HCT116 (cell line): ENCODE data around the gene RRM1. TPM values are rescaled to one million over a fixed set of nuclear protein-coding genes. Genes with fewer than 3 reads are reported as not detected.

Source experiments
- ATAC-seq: fragments of 200-7000 bp; cut with Tn5 transposase; 2 replicates; pipeline ENCODE4 v1.9.1; 2020; ENCODE audit warnings: mild to moderate bottlenecking, moderate library complexity
- BruUV-seq: library from RNA; stranded (reverse); fragments of 400-500 nt; replicated peaks from 2 replicates; lab custom pipeline; 2021; lab: Mats Ljungman, UMichigan
- CTCF ChIA-PET: fragments of 300-600 bp; sonication (Branson Sonifier 250); formaldehyde crosslinking; loops from one replicate; lab custom pipeline; 2021; ENCODE audit warnings: antibody characterized with exemption; lab: Charles Lee
- POLR2A ChIA-PET: fragments of 300-600, 350-600 bp; sonication (Branson Sonifier 250); formaldehyde crosslinking; loops from one replicate; lab custom pipeline; 2021; ENCODE audit warnings: antibody characterized with exemption; lab: Charles Lee
- RAD21 ChIA-PET, 2 experiments: fragments of 300-600 bp; sonication (Branson Sonifier 250); formaldehyde crosslinking; loops; one replicate each; lab custom pipeline; 2023; ENCODE audit warnings: low total read pairs in 2 of 2; ENCODE audit not compliant: uncharacterized antibody in 2 of 2, unreplicated experiment in 2 of 2, low non-redundant PET in 1 of 2; lab: Charles Lee
- DNase-seq: peaks from one replicate; pipeline ENCODE4 v3.0.0-alpha.2; 2010; ENCODE audit warnings: low read depth, low spot score
- H2AFZ ChIP-seq: fragments of 200-600 bp; shearing (Covaris generic), sonication (generic); 2 replicates; pipeline ENCODE4 v1.6.1; 2017; ENCODE audit warnings: low read depth, mixed run types, mixed read lengths, antibody characterized with exemption, low read length; ENCODE audit not compliant: poor library complexity, severe bottlenecking
- H3K27ac ChIP-seq: 2 replicates; pipeline ENCODE4 v1.5.1; 2012; ENCODE audit warnings: low read depth, low read length
- H3K27me3 ChIP-seq: fragments of 200-600 bp; sonication (generic); 2 replicates; pipeline ENCODE4 v1.6.1; 2016; ENCODE audit warnings: mixed run types, low read length, mixed read lengths; ENCODE audit not compliant: insufficient read depth
- H3K36me3 ChIP-seq, 2 experiments: fragments of 200-500 bp in 1 of 2; fragments of 200-600 bp in 1 of 2; sonication (Bioruptor generic) in 1 of 2; sonication (generic) in 1 of 2; 2 replicates each; pipeline versions ENCODE4 v1.5.1 to v1.6.1; 2014 to 2016; ENCODE audit warnings: low read length in 2 of 2, inconsistent platforms in 1 of 2, mixed read lengths in 1 of 2, mixed run types in 1 of 2; ENCODE audit not compliant: insufficient read depth in 2 of 2, control insufficient read depth in 1 of 2
- H3K4me1 ChIP-seq, 2 experiments: fragments of 200-600 bp in 1 of 2; sonication (generic) in 1 of 2; 2 replicates each; pipeline versions ENCODE4 v1.5.1 to v1.6.1; 2012 to 2017; ENCODE audit warnings: low read length in 2 of 2, inconsistent platforms in 1 of 2, mild to moderate bottlenecking in 1 of 2, mixed read lengths in 1 of 2, mixed run types in 1 of 2, moderate library complexity in 1 of 2; ENCODE audit not compliant: insufficient read depth in 2 of 2, control insufficient read depth in 1 of 2
- H3K4me2 ChIP-seq: fragments of 200-600 bp; sonication (generic); 2 replicates; pipeline ENCODE4 v1.6.1; 2017; ENCODE audit warnings: mixed run types, low read length, mixed read lengths
- H3K4me3 ChIP-seq, 2 experiments: fragments of 200-600 bp in 1 of 2; sonication (generic) in 1 of 2; replicated peaks in 1 of 2; 2 replicates each; pipeline ENCODE4 v1.5.1; 2011 to 2016; ENCODE audit warnings: low read length in 2 of 2, control low read depth in 1 of 2, low read depth in 1 of 2, mild to moderate bottlenecking in 1 of 2, mixed read lengths in 1 of 2, mixed run types in 1 of 2
- H3K79me2 ChIP-seq: fragments of 200-600 bp; sonication (generic); 2 replicates; pipeline ENCODE4 v1.6.1; 2017; ENCODE audit warnings: mild to moderate bottlenecking, mixed run types, low read length, moderate library complexity, mixed read lengths; ENCODE audit not compliant: insufficient read depth
- H3K9ac ChIP-seq: fragments of 200-600 bp; sonication (generic); 2 replicates; pipeline ENCODE4 v1.6.1; 2016; ENCODE audit warnings: low read length, mixed read lengths
- H3K9me2 ChIP-seq: fragments of 200-600 bp; sonication (generic), shearing (Covaris generic); 2 replicates; pipeline ENCODE4 v1.6.1; 2017; ENCODE audit warnings: mixed run types, mild to moderate bottlenecking, moderate library complexity; ENCODE audit not compliant: insufficient read depth
- H3K9me3 ChIP-seq, 2 experiments: fragments of 200-500 bp in 1 of 2; fragments of 200-600 bp in 1 of 2; sonication (Bioruptor generic) in 1 of 2; sonication (generic) in 1 of 2; 2 replicates each; pipeline ENCODE4 v1.6.1; 2014 to 2017; ENCODE audit warnings: low read length in 2 of 2, mixed read lengths in 2 of 2, inconsistent platforms in 1 of 2, low read depth in 1 of 2, mild to moderate bottlenecking in 1 of 2, mixed run types in 1 of 2, moderate library complexity in 1 of 2; ENCODE audit not compliant: control insufficient read depth in 1 of 2, insufficient read depth in 1 of 2
- H4K20me1 ChIP-seq: fragments of 200-600 bp; sonication (generic), shearing (Covaris generic); 2 replicates; pipeline ENCODE4 v1.6.1; 2017; ENCODE audit warnings: mixed run types, mild to moderate bottlenecking, moderate library complexity; ENCODE audit not compliant: insufficient read depth
- CBX3 ChIP-seq: IDR thresholded peaks from 2 replicates; pipeline ENCODE4 v1.6.1; 2012; ENCODE audit warnings: low read depth
- CEBPB ChIP-seq: IDR thresholded peaks from 2 replicates; pipeline ENCODE4 v1.6.1; 2012; ENCODE audit warnings: low read depth
- CTCF ChIP-seq, 3 experiments: fragments of 200-600 bp in 1 of 3; sonication (generic) in 1 of 3; IDR thresholded peaks in 2 of 3; conservative IDR thresholded peaks in 1 of 3; 2 replicates each; pipeline ENCODE4 v1.5.1; 2012 to 2017; ENCODE audit warnings: low read depth in 2 of 3, low read length in 2 of 3, antibody characterized with exemption in 1 of 3, borderline replicate concordance in 1 of 3, control low read depth in 1 of 3, mild to moderate bottlenecking in 1 of 3, mixed read lengths in 1 of 3, mixed run types in 1 of 3, moderate library complexity in 1 of 3; ENCODE audit not compliant: insufficient read depth in 1 of 3
- EGR1 ChIP-seq: IDR thresholded peaks from 2 replicates; pipeline ENCODE4 v1.6.1; 2012; ENCODE audit warnings: low read depth
- ELF1 ChIP-seq: IDR thresholded peaks from 2 replicates; pipeline ENCODE4 v1.6.1; 2012; ENCODE audit warnings: low read depth, borderline replicate concordance
- EZH2phosphoT487 ChIP-seq: fragments of 200-600 bp; IDR thresholded peaks from 2 replicates; pipeline ENCODE4 v1.6.1; 2018; ENCODE audit warnings: antibody characterized with exemption, borderline replicate concordance
- FOSL1 ChIP-seq: IDR thresholded peaks from 2 replicates; pipeline ENCODE4 v1.6.1; 2012; ENCODE audit warnings: low read depth
- POLR2A ChIP-seq: IDR thresholded peaks from 2 replicates; pipeline ENCODE4 v1.7.0; 2011; ENCODE audit warnings: borderline replicate concordance; ENCODE audit not compliant: insufficient read depth, insufficient read length; ENCODE audit errors: extremely low read depth
- POLR2AphosphoS5 ChIP-seq: IDR thresholded peaks from 2 replicates; pipeline ENCODE4 v1.6.1; 2011; ENCODE audit warnings: mild to moderate bottlenecking, low read depth, low read length, moderate library complexity
- RAD21 ChIP-seq: IDR thresholded peaks from 2 replicates; pipeline ENCODE4 v1.6.1; 2012; ENCODE audit warnings: low read depth, mild to moderate bottlenecking
- SIN3A ChIP-seq: IDR thresholded peaks from 2 replicates; pipeline ENCODE4 v1.6.1; 2012; ENCODE audit warnings: low read depth
- SP1 ChIP-seq: IDR thresholded peaks from 2 replicates; pipeline ENCODE4 v1.6.1; 2012; ENCODE audit warnings: low read depth
- SRF ChIP-seq: IDR thresholded peaks from 2 replicates; pipeline ENCODE4 v1.6.1; 2012; ENCODE audit warnings: low read depth
- TCF7L2 ChIP-seq: IDR thresholded peaks from 2 replicates; pipeline ENCODE4 v1.7.0; 2011; ENCODE audit warnings: borderline replicate concordance, inconsistent platforms; ENCODE audit not compliant: insufficient read depth, insufficient read length; ENCODE audit errors: extremely low read depth
- YY1 ChIP-seq: IDR thresholded peaks from 2 replicates; pipeline ENCODE4 v1.6.1; 2011; ENCODE audit warnings: low read length, low read depth, moderate library complexity, mild to moderate bottlenecking; ENCODE audit not compliant: insufficient replicate concordance; ENCODE audit errors: extremely low read depth
- ZFX ChIP-seq: fragments of 450-650 bp; IDR thresholded peaks from 2 replicates; pipeline ENCODE4 v1.6.1; 2017
- ZNF274 ChIP-seq: fragments of 200-500 bp; sonication (Bioruptor generic); IDR thresholded peaks from 2 replicates; pipeline ENCODE4 v1.6.1; 2014; ENCODE audit warnings: mild to moderate bottlenecking, low read depth, low read length, inconsistent platforms
- intact Hi-C: fragments of 100-400 bp; cut with micrococcal nuclease; formaldehyde crosslinking; loops from 2 replicates; pipeline ENCODE4 v1.10.0; 2022
- total RNA-seq: library from RNA; stranded (reverse); gene quantifications from one replicate; pipeline ENCODE4 v1.2.1, GENCODE V29; 2021; ENCODE audit not compliant: unreplicated experiment

The RRM1 gene
- total RNA-seq, 1 experiment from 2014 or later: 134 TPM

- RAD21 ChIA-PET: no interaction called here
- no peaks in the 10 kb centered on the region for H3K36me3 ChIP-seq
- H3K4me3 ChIP-seq: no peak overlapping the region
- H3K79me2 ChIP-seq: peaks cover 21% of the 10 kb centered on the region
- POLR2A ChIA-PET: no interaction called here
- DNase-seq: no peak
- H3K4me1 ChIP-seq: peaks cover 9 to 19% of the 10 kb centered on the region in 2 experiments; a peak in 3 of 4 replicates
- no peak overlapping the region for H3K4me2 ChIP-seq
- H4K20me1 ChIP-seq: no peaks in the 10 kb centered on the region
- CTCF ChIA-PET: no interaction called here
- intact Hi-C loops: no loop called here
- H3K9me2 ChIP-seq: no peaks in the 10 kb centered on the region
- no peaks in the 10 kb centered on the region for H3K9me3 ChIP-seq
- TF ChIP-seq ZFX (no peak), EZH2phosphoT487 (no peak), FOSL1 (no peak), YY1 (no peak), SRF (no peak), SP1 (no peak), ELF1 (no peak)
- H3K9ac ChIP-seq: no peak overlapping the region
- H3K27ac ChIP-seq: no peak overlapping the region
- no peak overlapping the region for H2AFZ ChIP-seq
- ATAC-seq: no peak
- BruUV-seq: no TSS peak
- no peaks in the 10 kb centered on the region for H3K27me3 ChIP-seq
Observed at GRCh38 chr11:4092026-4092425, 2.6 kb upstream of the RRM1 start.

- no peaks in the 10 kb centered on the region for H3K9me3 ChIP-seq
- ChIA-PET RAD21 (no interaction called here), CTCF (no interaction called here), POLR2A (no interaction called here)
- H3K27ac ChIP-seq: peak overlapping the region; percentile 71
- peak overlapping the region; percentile 90 to 96 for H3K4me3 ChIP-seq
- TF ChIP-seq CEBPB: no peak
- TF ChIP-seq CBX3: no peak
- TF ChIP-seq POLR2AphosphoS5: no peak
- no peak for TF ChIP-seq CTCF (IDR thresholded peaks at IDR 0.05 in 2 of 3, conservative IDR thresholded peaks at IDR 0.05 in 1 of 3; ENCODE audit: borderline replicate concordance in 1 of 3, insufficient read depth in 1 of 3, low read depth in 2 of 3, low read length in 2 of 3)
- TF ChIP-seq ZNF274: no peak
- TF ChIP-seq TCF7L2: no peak
- TF ChIP-seq EGR1: no peak
- TF ChIP-seq POLR2A: no peak
- TF ChIP-seq RAD21: no peak
- TF ChIP-seq SIN3A: no peak
- H3K9ac ChIP-seq: peak overlapping the region; percentile 96
- H3K4me2 ChIP-seq: peak overlapping the region; percentile 94
- intact Hi-C loops: no loop called here
- peaks cover 9 to 19% of the 10 kb centered on the region in 2 experiments; a peak in 3 of 4 replicates for H3K4me1 ChIP-seq
- ATAC-seq (no peak; the same call in 1 of the 2 replicates), DNase-seq (no peak)
- H4K20me1 ChIP-seq: no peaks in the 10 kb centered on the region; the same call in 1 of the 2 replicates
- H3K36me3 ChIP-seq: no peaks in the 10 kb centered on the region
- H3K79me2 ChIP-seq: peaks cover 38% of the 10 kb centered on the region
- H3K27me3 ChIP-seq: no peaks in the 10 kb centered on the region
- H3K9me2 ChIP-seq: no peaks in the 10 kb centered on the region
- peak overlapping the region; percentile 55 for H2AFZ ChIP-seq
- TSS peak; percentile 91 for BruUV-seq
Observed at GRCh38 chr11:4093519-4094347, 866 bp upstream of the RRM1 start.
